Colonic mucosa (tissue), 4 donors: ENCODE data around the gene THADA. TPM values are rescaled to one million over a fixed set of nuclear protein-coding genes. Genes with fewer than 3 reads are reported as not detected.

Experiments used
- DNase-seq: peaks from one replicate; pipeline ENCODE4 v3.0.0-alpha.2; 2020
- H3K27ac ChIP-seq: fragments of 200-600 bp; one replicate; pipeline ENCODE4 v1.8.0; 2021
- H3K27me3 ChIP-seq: fragments of 200-600 bp; one replicate; pipeline ENCODE4 v1.8.0; 2021
- H3K36me3 ChIP-seq: fragments of 200-600 bp; one replicate; pipeline ENCODE4 v1.8.0; 2021
- H3K4me1 ChIP-seq: fragments of 200-600 bp; one replicate; pipeline ENCODE4 v1.8.0; 2021; ENCODE audit warnings: mild to moderate bottlenecking
- H3K4me3 ChIP-seq: fragments of 200-600 bp; one replicate; pipeline ENCODE4 v1.8.0; 2021
- H3K9ac ChIP-seq, 2 donors: one replicate each; pipeline ENCODE4 v1.7.0; 2013; ENCODE audit warnings: control low read depth in 2 of 2, low read depth in 2 of 2, low read length in 2 of 2
- H3K9me3 ChIP-seq: fragments of 200-600 bp; one replicate; pipeline ENCODE4 v1.8.0; 2021
- CTCF ChIP-seq: fragments of 200-600 bp; IDR thresholded peaks from one replicate; pipeline ENCODE4 v1.8.0; 2022; ENCODE audit warnings: antibody characterized with exemption, mild to moderate bottlenecking
- intact Hi-C: fragments of 100-400 bp; cut with DNase I; formaldehyde crosslinking; loops from one replicate; pipeline ENCODE4 v1.14.1; 2022
- total RNA-seq, 2 donors: library from RNA; stranded (reverse); fragmentation: NEBNext Ultra II Directional in 1 of 2; extraction: Animal tissue kit (Norgen Biotek cat#: 25700) in 1 of 2; gene quantifications; one replicate each; pipeline ENCODE4 v1.2.1, GENCODE V29; 2021
- donor health status: healthy.
- donor health status: DM: no; HTN: no; CAD: no.
- donor health status: DM: no; HTN: no; CAD: no.

THADA gene
- total RNA-seq, 2 donors from 2014 or later: 14.6 to 31.4 TPM

GRCh38 chr2:43276266-43276941 is 319.4 kb downstream of the THADA start:
- no peak for TF ChIP-seq CTCF
- no peaks in the 10 kb centered on the region for H3K9me3 ChIP-seq
- H3K9ac ChIP-seq: peak overlapping the region in 1 of 2 donors; percentile 35
- peak overlapping the region; percentile 47 for H3K27ac ChIP-seq
- H3K36me3 ChIP-seq: no peaks in the 10 kb centered on the region
- no peaks in the 10 kb centered on the region for H3K27me3 ChIP-seq
- peaks cover 15% of the 10 kb centered on the region for H3K4me1 ChIP-seq
- DNase-seq: peak; percentile 44
- intact Hi-C loops: no loop called here
- no peak overlapping the region for H3K4me3 ChIP-seq

DNA sequence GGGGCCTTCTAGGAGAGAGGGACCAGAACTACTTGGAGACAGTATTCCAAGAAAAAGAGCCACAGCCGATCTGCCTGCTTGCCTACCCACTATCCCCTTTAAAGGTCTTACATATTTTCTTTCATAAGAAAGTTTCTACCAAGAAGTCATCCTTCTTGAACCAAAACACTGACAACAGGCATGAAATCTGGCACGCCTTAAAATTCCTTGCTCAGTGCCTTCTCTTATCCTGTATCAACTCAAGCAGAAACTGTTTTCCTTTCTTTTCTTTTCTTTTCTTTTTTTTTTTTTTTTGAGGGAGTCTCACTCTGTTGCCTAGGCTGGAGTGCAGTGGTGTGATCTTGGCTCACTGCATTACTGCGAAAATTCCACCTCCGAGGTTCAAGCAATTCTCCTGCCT is 321.1 kb downstream of the THADA start:
- no peaks in the 10 kb centered on the region for H3K27me3 ChIP-seq
- TF ChIP-seq CTCF: no peak
- no peak overlapping the region for H3K27ac ChIP-seq
- no peak overlapping the region for H3K9ac ChIP-seq
- H3K36me3 ChIP-seq: no peaks in the 10 kb centered on the region
- intact Hi-C loops: no loop called here
- peaks cover 15% of the 10 kb centered on the region for H3K4me1 ChIP-seq
- no peak for DNase-seq
- no peaks in the 10 kb centered on the region for H3K9me3 ChIP-seq
- H3K4me3 ChIP-seq: no peak overlapping the region

DNA sequence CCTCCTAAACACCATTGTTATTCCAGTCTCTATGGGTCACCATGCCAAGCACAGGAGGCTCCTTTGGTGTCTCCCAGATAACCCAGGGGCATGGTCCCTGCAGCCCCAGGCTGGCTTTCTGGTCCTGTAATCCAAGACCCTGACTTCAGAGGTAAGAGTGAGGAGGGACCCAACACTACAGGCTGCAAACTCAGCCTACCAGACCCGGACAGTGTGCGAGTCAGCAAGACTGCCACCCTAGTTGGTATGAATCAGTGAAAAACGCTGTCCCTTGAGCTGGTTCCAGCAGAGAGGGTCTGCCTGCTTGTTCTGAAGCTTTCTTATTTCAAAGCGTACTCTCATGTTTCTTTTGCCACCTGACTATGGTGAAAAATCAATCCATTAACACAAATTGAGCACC is 321.8 kb downstream of the THADA start:
- no peak overlapping the region for H3K4me3 ChIP-seq
- no peak for DNase-seq
- H3K36me3 ChIP-seq: no peaks in the 10 kb centered on the region
- no peak overlapping the region for H3K9ac ChIP-seq
- TF ChIP-seq CTCF: no peak
- peaks cover 15% of the 10 kb centered on the region for H3K4me1 ChIP-seq
- intact Hi-C loops: no loop called here
- H3K27me3 ChIP-seq: no peaks in the 10 kb centered on the region
- H3K9me3 ChIP-seq: no peaks in the 10 kb centered on the region
- H3K27ac ChIP-seq: no peak overlapping the region

DNA sequence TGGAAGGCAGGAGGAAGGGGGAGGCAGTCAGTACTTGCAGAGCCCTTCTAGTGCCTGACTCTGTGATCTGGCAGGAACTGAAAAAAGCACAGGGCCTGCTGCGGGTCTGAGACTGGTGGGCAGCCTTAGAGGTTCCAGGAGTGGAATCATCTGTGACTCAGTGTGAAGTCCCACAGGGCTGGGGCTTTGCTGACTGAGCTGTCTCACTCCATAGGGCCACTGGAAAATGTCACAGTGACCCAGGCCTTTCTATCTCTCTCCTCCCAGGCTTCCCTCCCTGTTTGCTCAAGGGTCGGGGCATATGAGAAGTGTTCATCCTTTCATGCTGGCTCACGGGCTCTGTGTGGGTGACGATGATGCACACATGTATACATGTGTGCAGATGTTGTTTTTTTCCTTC is 322.3 kb downstream of the THADA start:
- intact Hi-C loops: no loop called here
- no peak overlapping the region for H3K9ac ChIP-seq
- no peak overlapping the region for H3K27ac ChIP-seq
- DNase-seq: no peak
- peaks cover 15% of the 10 kb centered on the region for H3K4me1 ChIP-seq
- H3K9me3 ChIP-seq: no peaks in the 10 kb centered on the region
- H3K4me3 ChIP-seq: no peak overlapping the region
- TF ChIP-seq CTCF: no peak
- H3K27me3 ChIP-seq: no peaks in the 10 kb centered on the region
- H3K36me3 ChIP-seq: no peaks in the 10 kb centered on the region

DNA sequence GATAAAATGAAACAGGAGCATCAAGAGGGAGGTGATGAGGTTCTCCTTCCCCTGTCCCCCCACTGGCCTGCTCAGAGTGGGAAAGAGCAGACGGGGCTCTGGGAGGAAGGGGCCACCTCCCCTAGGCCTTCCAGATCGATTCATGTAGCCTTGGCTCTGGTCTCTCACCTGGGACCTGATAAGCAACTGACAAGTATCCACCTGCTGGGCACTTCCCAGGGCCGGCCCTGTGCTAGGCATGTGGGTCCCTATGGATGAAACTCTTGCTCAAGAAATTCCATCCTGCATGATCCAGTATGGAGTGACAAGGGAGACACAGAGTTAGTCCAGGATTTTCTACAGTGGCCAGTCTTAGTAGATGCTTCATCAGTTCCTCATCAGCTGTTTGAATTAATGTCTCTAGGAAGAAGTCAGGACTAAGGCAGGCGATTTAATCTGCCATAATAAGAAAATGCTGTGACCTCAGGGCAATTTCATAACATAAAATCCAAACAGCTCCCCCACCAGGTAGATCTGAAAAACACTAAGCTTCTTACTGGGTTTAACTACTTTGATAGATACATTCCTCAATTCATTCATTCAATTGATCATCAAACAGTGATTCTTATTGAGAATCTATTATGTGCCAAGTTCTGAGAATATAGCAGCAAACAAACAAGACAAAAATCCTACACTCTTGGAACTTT is 324.8 kb downstream of the THADA start:
- Histone ChIP-seq H3K4me1 (peaks cover 1% of the 10 kb centered on the region), H3K36me3 (no peaks in the 10 kb centered on the region), H3K27me3 (no peaks in the 10 kb centered on the region), H3K4me3 (no peak overlapping the region), H3K9me3 (no peaks in the 10 kb centered on the region), H3K9ac (no peak overlapping the region), H3K27ac (no peak overlapping the region)
- intact Hi-C loops: no loop called here
- no peak for TF ChIP-seq CTCF
- DNase-seq: no peak
